Dedifferentiated amniotic fluid mesenchymal stem cell (primary cell): ENCODE data around the gene KARS1.
A peak's percentile ranks its signal among the peaks of the same experiment; 100 is the strongest.
"Not testable (repeated sequence)": the region's sequence is repeated elsewhere in the genome, so short reads cannot be mapped to it uniquely, and the experiment has no call there.

Experiments used
- DNase-seq: peaks from one replicate; pipeline ENCODE4 v3.0.0-alpha.2; 2016; ENCODE audit errors: extremely low spot score

Gene KARS1

GRCh38 chr16:75624921-75625334 lies 22.5 kb downstream of the KARS1 start:
- DNase-seq = no peak

- peak; percentile 98 for DNase-seq
Observed at GRCh38 chr16:75622761-75623605, 24.5 kb downstream of the KARS1 start, which contains the start of gene ADAT1. Gene ADAT1, minus strand, starts transcription at chr16:75623281. Its CDS starts 2,482 bp downstream, at chr16:75620799.

GRCh38 chr16:75621170-75621477 lies 26.3 kb downstream of the KARS1 start:
- DNase-seq = peak; percentile 36

- no peak for DNase-seq
Observed at GRCh38 chr16:75620326-75621169, 26.9 kb downstream of the KARS1 start.

- no peak for DNase-seq
Observed at GRCh38 chr16:75618780-75619179, 28.7 kb downstream of the KARS1 start.

- no peak for DNase-seq
Observed at GRCh38 chr16:75617121-75617520, 30.3 kb downstream of the KARS1 start.

GRCh38 chr16:75616521-75617010 lies 30.9 kb downstream of the KARS1 start:
- no peak for DNase-seq

GRCh38 chr16:75615619-75616018 lies 31.8 kb downstream of the KARS1 start:
- DNase-seq = no peak

GRCh38 chr16:75614066-75614897 lies 33.2 kb downstream of the KARS1 start:
- DNase-seq = no peak

GRCh38 chr16:75606507-75606906 lies 41.0 kb downstream of the KARS1 start:
- DNase-seq = no peak

GRCh38 chr16:75603241-75603640 lies 44.2 kb downstream of the KARS1 start:
- DNase-seq = no peak

- DNase-seq = no peak
Observed at GRCh38 chr16:75599452-75600277, 47.8 kb downstream of the KARS1 start.

GRCh38 chr16:75593825-75594820 lies 53.3 kb downstream of the KARS1 start:
- DNase-seq = no peak

- no peak for DNase-seq
Observed at GRCh38 chr16:75593308-75593707, 54.2 kb downstream of the KARS1 start.

GRCh38 chr16:75591927-75592326 lies 55.5 kb downstream of the KARS1 start:
- DNase-seq = not testable (repeated sequence)

GRCh38 chr16:75590920-75591843 lies 56.3 kb downstream of the KARS1 start:
- peak; percentile 62 for DNase-seq

GRCh38 chr16:75589306-75589705 lies 58.2 kb downstream of the KARS1 start:
- no peak for DNase-seq

- no peak for DNase-seq
Observed at GRCh38 chr16:75588716-75589115, 58.7 kb downstream of the KARS1 start.

- DNase-seq = no peak
Observed at GRCh38 chr16:75584108-75584507, 63.4 kb downstream of the KARS1 start.
